AG04450 (cell line): ENCODE data around the gene ANP32A. TPM values are rescaled to one million over a fixed set of nuclear protein-coding genes. Genes with fewer than 3 reads are reported as not detected.

ENCODE experiments used
- CTCF ChIA-PET: fragments of 300-600, 350-600 bp; formaldehyde crosslinking; extraction: SDS; loops from one replicate; lab custom pipeline; 2022; ENCODE audit warnings: antibody characterized with exemption, inconsistent platforms; lab: Charles Lee
- POLR2A ChIA-PET: fragments of 350-600 bp; formaldehyde crosslinking; extraction: SDS; loops from one replicate; lab custom pipeline; 2021; ENCODE audit warnings: antibody characterized with exemption, inconsistent platforms; lab: Yijun Ruan, JAX
- DNase-seq: peaks from one replicate; pipeline ENCODE4 v3.0.0-alpha.2; 2011; ENCODE audit warnings: low read depth, low spot score
- H3K27ac ChIP-seq: one replicate; pipeline ENCODE4 v1.5.1; 2012; ENCODE audit warnings: low read depth, low read length, control low read depth
- H3K27me3 ChIP-seq: one replicate; pipeline ENCODE4 v1.6.0; 2012; ENCODE audit warnings: low read length; ENCODE audit not compliant: control insufficient read depth, insufficient read depth
- H3K4me3 ChIP-seq: 2 replicates; pipeline ENCODE4 v1.5.1; 2011; ENCODE audit warnings: mild to moderate bottlenecking, low read depth, low read length, control low read depth
- H3K9me3 ChIP-seq: 2 replicates; pipeline ENCODE4 v1.5.1; 2012; ENCODE audit warnings: low read length; ENCODE audit not compliant: control insufficient read depth, insufficient read depth
- CTCF ChIP-seq: IDR thresholded peaks from 2 replicates; pipeline ENCODE4 v1.5.1; 2011; ENCODE audit warnings: low read depth, low read length, control low read depth, inconsistent platforms
- polyA plus RNA-seq: library from polyadenylated mRNA; depleted of rRNA; stranded (reverse); fragments of >200 nt; gene quantifications from 2 replicates; pipeline ENCODE4 v1.2.3, GENCODE V29; 2011

Gene ANP32A
- polyA plus RNA-seq, 1 experiment: 69.4 TPM

- ChIA-PET POLR2A (interaction anchor here (0.6 kb wide), 1 partner anchor 196 kb away, joined by 3 read pairs; no protein-coding TSS in a partner anchor), CTCF (interaction anchor here (3.8 kb wide), 1 partner anchor 94 kb away, joined by 19 read pairs; no protein-coding TSS in a partner anchor)
- no peak for DNase-seq
- no peak for TF ChIP-seq CTCF
- Histone ChIP-seq H3K4me3 (no peak overlapping the region), H3K27me3 (no peaks in the 10 kb centered on the region), H3K27ac (no peak overlapping the region), H3K9me3 (no peaks in the 10 kb centered on the region)
Observed at GRCh38 chr15:68781766-68782588, 38.7 kb downstream of the ANP32A start.

GRCh38 chr15:68781217-68781616 lies 39.5 kb downstream of the ANP32A start:
- H3K4me3 ChIP-seq: no peak overlapping the region
- TF ChIP-seq CTCF: no peak
- no peaks in the 10 kb centered on the region for H3K9me3 ChIP-seq
- DNase-seq: no peak
- no peak overlapping the region for H3K27ac ChIP-seq
- no peaks in the 10 kb centered on the region for H3K27me3 ChIP-seq
- POLR2A ChIA-PET: interaction anchor here (0.7 kb wide), 1 partner anchor 358 kb away, joined by 3 read pairs; no protein-coding TSS in a partner anchor
- CTCF ChIA-PET: interaction anchor here (0.7 to 3.8 kb wide), 2 partner anchors 14 to 95 kb away, joined by 3 to 19 read pairs; no protein-coding TSS in a partner anchor

- Histone ChIP-seq H3K27ac (no peak overlapping the region), H3K9me3 (peaks cover 4% of the 10 kb centered on the region; the same call in 1 of the 2 replicates), H3K27me3 (no peaks in the 10 kb centered on the region), H3K4me3 (no peak overlapping the region)
- POLR2A ChIA-PET: no interaction called here
- CTCF ChIA-PET: interaction anchor here (1.8 kb wide), 1 partner anchor 97 kb away, joined by 7 read pairs; no protein-coding TSS in a partner anchor
- DNase-seq: no peak
- peak; percentile 10; the same call in 1 of the 2 replicates for TF ChIP-seq CTCF
Observed at GRCh38 chr15:68778876-68779275, 41.8 kb downstream of the ANP32A start.

- ChIA-PET CTCF (interaction anchor here (0.5 kb wide), 1 partner anchor 556 kb away, joined by 3 read pairs; no protein-coding TSS in a partner anchor), POLR2A (no interaction called here)
- H3K9me3 ChIP-seq: peaks cover 4% of the 10 kb centered on the region; the same call in 1 of the 2 replicates
- H3K27ac ChIP-seq: peak overlapping the region; percentile 11
- peaks cover 2% of the 10 kb centered on the region for H3K27me3 ChIP-seq
- TF ChIP-seq CTCF: no peak
- no peak for DNase-seq
- no peak overlapping the region for H3K4me3 ChIP-seq
Observed at GRCh38 chr15:68776477-68777270, 44.0 kb downstream of the ANP32A start.
